Measurements from ENCODE around the gene CLPTM1. TPM values are rescaled to one million over a fixed set of nuclear protein-coding genes. Genes with fewer than 3 reads are reported as not detected.

Gene CLPTM1
- total and polyA plus RNA-seq, 2 of the 8 experiments (the other 6 are each of a cell fraction or from before 2014, with no cell fraction given) = 84.8 to 108 TPM

GRCh38 chr19:44961821-44962220 lies 6.6 kb downstream of the CLPTM1 start:
- Histone ChIP-seq H3K23me2 (ENCODE audit: low read depth, low read length) (no peaks in the 10 kb centered on the region), H3K23ac (ENCODE audit: insufficient read length) (no peak overlapping the region), H3K27me3 (replicated peaks in 1 of 4; ENCODE audit: control insufficient read depth in 3 of 4, extremely low read depth in 1 of 4, insufficient read depth in 3 of 4, low read length in 3 of 4) (no peaks in the 10 kb centered on the region), H3K79me1 (ENCODE audit: low read depth, low read length) (peaks cover 19% of the 10 kb centered on the region), H4K91ac (replicated peaks; ENCODE audit: insufficient read length, low read length) (no peak overlapping the region), H3K36me3 (ENCODE audit: control insufficient read depth in 2 of 4, insufficient read depth in 4 of 4, low read length in 3 of 4) (peaks cover 0 to 12% (median 10%) of the 10 kb centered on the region in 4 experiments; a peak in 4 of 8 replicates), H3K18ac (ENCODE audit: extremely low read depth, low read length) (no peak overlapping the region), H2AFZ (ENCODE audit: low read length) (no peak overlapping the region), H3K56ac (replicated peaks; ENCODE audit: insufficient read length, low read depth, low read length) (no peak overlapping the region), H3K4ac (replicated peaks; ENCODE audit: insufficient read length, low read depth, low read length) (no peak overlapping the region), H3K4me2 (ENCODE audit: insufficient read depth in 1 of 2, low read depth in 2 of 2, low read length in 2 of 2) (no peak overlapping the region), H4K8ac (ENCODE audit: extremely low read depth, insufficient read depth, low read length) (no peak overlapping the region), H3K4me3 (ENCODE audit: extremely low read depth in 1 of 4, insufficient read depth in 2 of 4, low read depth in 3 of 4, low read length in 4 of 4) (no peak overlapping the region), H3K27ac (ENCODE audit: low read depth, low read length) (no peak overlapping the region), H3K9me3 (ENCODE audit: insufficient read depth in 2 of 2, low read depth in 1 of 2, low read length in 1 of 2) (no peaks in the 10 kb centered on the region), H2BK12ac (ENCODE audit: low read depth, low read length) (no peak overlapping the region), H2BK20ac (ENCODE audit: low read length) (no peak overlapping the region), H3K4me1 (replicated peaks in 1 of 4; ENCODE audit: control insufficient read depth in 3 of 4, insufficient read depth in 4 of 4, low read length in 3 of 4) (no peaks in the 10 kb centered on the region; a peak in 1 of 7 replicates), H2BK120ac (replicated peaks; ENCODE audit: low read depth, low read length) (no peak overlapping the region), H4K20me1 (replicated peaks in 1 of 2; ENCODE audit: control insufficient read depth in 1 of 2, insufficient read depth in 2 of 2, low read length in 2 of 2) (peaks cover 2 to 22% of the 10 kb centered on the region in 2 experiments), H3K14ac (ENCODE audit: insufficient read length) (no peak overlapping the region), H2AK5ac (ENCODE audit: low read depth, low read length) (no peak overlapping the region), H3K79me2 (ENCODE audit: control insufficient read depth in 1 of 2, insufficient read depth in 2 of 2, low read length in 2 of 2) (peaks cover 19 to 50% of the 10 kb centered on the region in 2 experiments), H2BK5ac (ENCODE audit: low read depth, low read length) (no peak overlapping the region), H3K9ac (replicated peaks in 1 of 4; ENCODE audit: extremely low read depth in 1 of 4, low read depth in 3 of 4, low read length in 3 of 4) (no peak overlapping the region), H4K5ac (ENCODE audit: insufficient read length, low read depth, low read length) (no peak overlapping the region), H2BK15ac (ENCODE audit: low read length) (no peak overlapping the region)
- ChIA-PET POLR2A (ENCODE audit: partially characterized antibody) (interaction anchor here (1.0 to 1.5 kb wide), 2 partner anchors 57 to 180 kb away, joined by 4 to 6 read pairs; no protein-coding TSS in a partner anchor), CTCF (ENCODE audit: partially characterized antibody) (no interaction called here)
- WGBS, 2 experiments (ENCODE audit: extremely low coverage in 1 of 2, insufficient coverage in 1 of 2, insufficient read length in 1 of 2, insufficient replicate concordance in 2 of 2, low coverage in 1 of 2, low lambda C conversion rate in 2 of 2, missing lambda C conversion rate in 1 of 2) = 95% methylated on average over 7 of the region's 8 CpGs; no CpG with 5 or more reads in 1 of the 2 experiments
- no peak for TF ChIP-seq JUND (IDR thresholded peaks at IDR 0.05; ENCODE audit: low read length)
- TF ChIP-seq YY1 (IDR thresholded peaks at IDR 0.05; ENCODE audit: low read depth, low read length) = no peak
- TF ChIP-seq RAD21 (IDR thresholded peaks at IDR 0.05 in 1 of 2, conservative IDR thresholded peaks at IDR 0.05 in 1 of 2; ENCODE audit: low read depth in 2 of 2, low read length in 2 of 2) = no peak
- no peak for TF ChIP-seq GTF2F1 (IDR thresholded peaks at IDR 0.05; ENCODE audit: borderline replicate concordance, low read depth, low read length)
- no peak for TF ChIP-seq ZNF274 (IDR thresholded peaks at IDR 0.05; ENCODE audit: borderline replicate concordance, extremely low read depth, low read length)
- TF ChIP-seq FOSL1 (IDR thresholded peaks at IDR 0.05; ENCODE audit: insufficient read depth, low read depth, low read length) = no peak
- no peak for TF ChIP-seq POLR2A (IDR thresholded peaks at IDR 0.05; ENCODE audit: control extremely low read depth in 1 of 2, low read depth in 2 of 2, low read length in 2 of 2)
- no peak for TF ChIP-seq RFX5 (IDR thresholded peaks at IDR 0.05; ENCODE audit: borderline replicate concordance, low read depth, low read length)
- TF ChIP-seq TAF1 (IDR thresholded peaks at IDR 0.05; ENCODE audit: low read depth, low read length) = no peak
- TF ChIP-seq TBP (IDR thresholded peaks at IDR 0.05; ENCODE audit: low read depth, low read length) = no peak
- TF ChIP-seq E2F6 (IDR thresholded peaks at IDR 0.05) = no peak
- no peak for TF ChIP-seq HDAC6 (IDR thresholded peaks at IDR 0.05; ENCODE audit: low read depth, low read length)
- no peak for TF ChIP-seq POLR2AphosphoS5 (IDR thresholded peaks at IDR 0.05; ENCODE audit: low read depth, low read length)
- no peak for TF ChIP-seq CEBPB (IDR thresholded peaks at IDR 0.05; ENCODE audit: low read depth, low read length)
- FAIRE-seq = no peak
- no peak for DNase-seq (ENCODE audit: low read depth in 1 of 2, low spot score in 2 of 2)
